Cardiac fibroblast (primary cell): ENCODE data around the gene CD177.
"Not testable (repeated sequence)": the region's sequence is repeated elsewhere in the genome, so short reads cannot be mapped to it uniquely, and the experiment has no call there.

Experiments used
- DNase-seq, 2 donors: peaks; one replicate each; pipeline versions ENCODE4 v3.0.0 to v3.0.0-alpha.2; 2010; ENCODE audit warnings: low read depth in 2 of 2
- H3K4me3 ChIP-seq, 2 donors: replicated peaks in 1 of 2; 1 replicate in 1 of 2; 2 replicates in 1 of 2; pipeline ENCODE4 v1.5.1; 2011; ENCODE audit warnings: low read depth in 2 of 2, low read length in 2 of 2, mild to moderate bottlenecking in 2 of 2, moderate library complexity in 1 of 2
- CTCF ChIP-seq: IDR thresholded peaks from one replicate; pipeline ENCODE4 v1.5.1; 2011; ENCODE audit warnings: low read depth, mild to moderate bottlenecking, low read length, inconsistent platforms

CD177 gene

GRCh38 chr19:43351998-43352746 lies 1.3 kb upstream of the CD177 start:
- TF ChIP-seq CTCF = no peak
- H3K4me3 ChIP-seq = no peak overlapping the region
- DNase-seq = no peak

GRCh38 chr19:43354305-43354627 lies 780 bp downstream of the CD177 start:
- H3K4me3 ChIP-seq = no peak overlapping the region
- TF ChIP-seq CTCF = no peak
- no peak for DNase-seq

GRCh38 chr19:43356749-43357148 lies 3.3 kb downstream of the CD177 start:
- not testable (repeated sequence) for DNase-seq, H3K4me3 ChIP-seq

- no peak overlapping the region for H3K4me3 ChIP-seq
- peak; percentile 2 to 28 for DNase-seq
- TF ChIP-seq CTCF = no peak
These were observed 8.7 kb downstream of the CD177 start for GRCh38 chr19:43362179-43362578.

GRCh38 chr19:43362745-43363144 lies 9.3 kb downstream of the CD177 start:
- DNase-seq = no peak
- no peak overlapping the region for H3K4me3 ChIP-seq
- no peak for TF ChIP-seq CTCF

GRCh38 chr19:43365677-43366076 lies 12.2 kb downstream of the CD177 start:
- not testable (repeated sequence) for DNase-seq

GRCh38 chr19:43367822-43368221 lies 14.3 kb downstream of the CD177 start:
- H3K4me3 ChIP-seq = no peak overlapping the region
- no peak for DNase-seq
- no peak for TF ChIP-seq CTCF

More at GRCh38 chr19:43365677-43366076, 12.2 kb downstream of the CD177 start:
- not testable (repeated sequence) for H3K4me3 ChIP-seq

- DNase-seq, H3K4me3 ChIP-seq: not testable (repeated sequence)
These were observed 15.4 kb downstream of the CD177 start for GRCh38 chr19:43368897-43369296.
